ENCODE results near the gene PLCB4. TPM values are rescaled to one million over a fixed set of nuclear protein-coding genes. Genes with fewer than 3 reads are reported as not detected.

The PLCB4 gene
- total RNA-seq, 1 donor, result 3.5 TPM

GRCh38 chr20:9492067-9492466, 423.2 kb downstream of the PLCB4 start:
- DNase-seq (ENCODE audit: low read depth), result no peak
- TF ChIP-seq CTCF (IDR thresholded peaks at IDR 0.05; ENCODE audit: insufficient read depth, low read depth, low read length), result no peak
- no peak overlapping the region for H3K4me3 ChIP-seq (ENCODE audit: low read depth, low read length)

GRCh38 chr20:9493803-9494202, 424.9 kb downstream of the PLCB4 start:
- DNase-seq (ENCODE audit: low read depth), result no peak
- H3K4me3 ChIP-seq (ENCODE audit: low read depth, low read length), result no peak overlapping the region
- TF ChIP-seq CTCF (IDR thresholded peaks at IDR 0.05; ENCODE audit: insufficient read depth, low read depth, low read length), result no peak

GRCh38 chr20:9495701-9496100, 426.8 kb downstream of the PLCB4 start:
- H3K4me3 ChIP-seq (ENCODE audit: low read depth, low read length), result no peak overlapping the region
- TF ChIP-seq CTCF (IDR thresholded peaks at IDR 0.05; ENCODE audit: insufficient read depth, low read depth, low read length), result no peak
- DNase-seq (ENCODE audit: low read depth), result no peak

- no peak for TF ChIP-seq CTCF (IDR thresholded peaks at IDR 0.05; ENCODE audit: insufficient read depth, low read depth, low read length)
- no peak for DNase-seq (ENCODE audit: low read depth)
- no peak overlapping the region for H3K4me3 ChIP-seq (ENCODE audit: low read depth, low read length)
Observed at GRCh38 chr20:9496155-9496554, 427.3 kb downstream of the PLCB4 start.

GRCh38 chr20:9498322-9498721, 429.4 kb downstream of the PLCB4 start:
- TF ChIP-seq CTCF (IDR thresholded peaks at IDR 0.05; ENCODE audit: insufficient read depth, low read depth, low read length), result no peak
- DNase-seq (ENCODE audit: low read depth), result no peak
- H3K4me3 ChIP-seq (ENCODE audit: low read depth, low read length), result no peak overlapping the region

GRCh38 chr20:9499126-9499899, 430.4 kb downstream of the PLCB4 start:
- no peak overlapping the region for H3K4me3 ChIP-seq (ENCODE audit: low read depth, low read length)
- no peak for DNase-seq (ENCODE audit: low read depth)
- TF ChIP-seq CTCF (IDR thresholded peaks at IDR 0.05; ENCODE audit: insufficient read depth, low read depth, low read length), result no peak

- DNase-seq (ENCODE audit: low read depth), result no peak
- TF ChIP-seq CTCF (IDR thresholded peaks at IDR 0.05; ENCODE audit: insufficient read depth, low read depth, low read length), result no peak
- H3K4me3 ChIP-seq (ENCODE audit: low read depth, low read length), result no peak overlapping the region
Observed at GRCh38 chr20:9500121-9500520, 431.2 kb downstream of the PLCB4 start.

All from fibroblast of villous mesenchyme (primary cell).